ENCODE data around the gene SBNO2.

Gene SBNO2

DNA sequence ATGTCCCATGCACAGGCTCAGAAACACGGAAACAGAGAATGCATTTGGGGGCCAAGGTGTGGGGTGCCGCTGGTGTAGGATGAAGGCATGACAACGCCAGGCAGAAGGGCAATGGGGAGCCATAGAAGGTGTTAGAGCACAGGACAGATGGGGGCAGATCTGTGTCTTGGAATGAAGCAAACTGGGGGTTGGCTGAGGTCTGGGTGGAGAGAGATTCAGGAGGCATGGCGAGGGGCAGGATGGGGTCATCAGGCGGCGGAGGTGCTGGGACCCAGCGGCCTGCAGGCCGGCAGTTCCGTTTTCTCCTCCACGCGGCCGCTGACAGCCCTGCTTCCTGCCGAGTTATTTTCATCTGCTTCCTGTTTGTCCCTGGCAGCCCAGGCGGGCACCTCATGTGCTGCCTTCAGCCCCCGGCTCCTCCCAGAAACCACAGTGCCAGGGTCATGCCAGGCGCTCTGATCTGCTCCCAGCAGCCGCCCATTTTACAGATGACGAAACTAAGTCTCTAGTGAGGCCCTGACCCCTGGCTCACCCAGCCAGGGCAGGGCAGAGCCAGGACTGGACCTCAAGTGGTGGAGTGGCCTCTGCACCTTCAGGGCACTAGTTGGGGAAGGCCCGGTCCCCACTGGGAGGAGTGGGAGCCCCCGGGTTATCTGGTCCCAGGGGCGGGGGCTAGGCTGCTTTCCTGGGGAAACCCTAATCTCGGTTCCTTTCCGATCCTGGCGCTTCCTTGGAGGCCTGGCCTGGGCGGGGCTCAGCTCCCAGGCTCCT lies 104.9 kb downstream of the SBNO2 start:
- DNase-seq = no peak

- no peak for DNase-seq
Observed at GRCh38 chr19:1068009-1069001, 105.8 kb downstream of the SBNO2 start.

DNA sequence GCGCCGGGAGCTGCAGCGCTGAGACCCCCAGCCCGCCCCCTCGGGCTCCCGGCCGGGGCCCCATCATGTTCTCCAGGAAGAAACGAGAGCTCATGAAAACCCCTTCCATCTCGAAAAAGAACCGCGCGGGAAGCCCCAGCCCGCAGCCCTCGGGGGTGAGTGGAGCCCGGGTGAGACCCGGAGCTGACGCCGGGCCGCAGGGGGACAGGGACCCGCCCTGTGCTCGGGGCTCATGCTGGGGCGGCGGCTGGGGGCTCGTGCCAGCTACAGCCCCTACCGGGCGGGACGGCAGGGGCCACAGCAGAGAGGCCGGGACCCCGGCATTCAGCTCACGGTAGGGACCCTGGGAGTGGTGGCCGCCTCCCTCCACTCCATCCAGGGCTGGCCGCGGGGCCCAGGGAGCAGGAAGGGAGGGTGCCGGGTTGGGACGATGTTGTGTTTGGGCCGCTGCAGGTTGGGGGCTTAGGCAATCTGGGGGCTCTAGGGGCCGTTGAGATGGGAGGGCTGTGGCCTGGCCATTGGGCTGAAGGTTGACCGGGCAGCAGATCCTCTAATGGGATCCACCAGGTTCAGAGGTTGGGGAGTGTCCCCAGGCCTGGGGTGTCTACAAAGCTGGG lies 106.6 kb downstream of the SBNO2 start:
- DNase-seq = no peak

GRCh38 chr19:1066748-1067340 lies 107.2 kb downstream of the SBNO2 start, which contains the start of gene ARHGAP45:
Gene ARHGAP45, plus strand, starts transcription at chr19:1067167. Its CDS starts 239 bp downstream, at chr19:1067406.
- DNase-seq = no peak

- DNase-seq = no peak
Observed at GRCh38 chr19:1066251-1066747, 107.8 kb downstream of the SBNO2 start.

- no peak for DNase-seq
Observed at GRCh38 chr19:1065606-1066109, 108.4 kb downstream of the SBNO2 start.

- DNase-seq = no peak
Observed at GRCh38 chr19:1064661-1065605, 109.1 kb downstream of the SBNO2 start.

DNA sequence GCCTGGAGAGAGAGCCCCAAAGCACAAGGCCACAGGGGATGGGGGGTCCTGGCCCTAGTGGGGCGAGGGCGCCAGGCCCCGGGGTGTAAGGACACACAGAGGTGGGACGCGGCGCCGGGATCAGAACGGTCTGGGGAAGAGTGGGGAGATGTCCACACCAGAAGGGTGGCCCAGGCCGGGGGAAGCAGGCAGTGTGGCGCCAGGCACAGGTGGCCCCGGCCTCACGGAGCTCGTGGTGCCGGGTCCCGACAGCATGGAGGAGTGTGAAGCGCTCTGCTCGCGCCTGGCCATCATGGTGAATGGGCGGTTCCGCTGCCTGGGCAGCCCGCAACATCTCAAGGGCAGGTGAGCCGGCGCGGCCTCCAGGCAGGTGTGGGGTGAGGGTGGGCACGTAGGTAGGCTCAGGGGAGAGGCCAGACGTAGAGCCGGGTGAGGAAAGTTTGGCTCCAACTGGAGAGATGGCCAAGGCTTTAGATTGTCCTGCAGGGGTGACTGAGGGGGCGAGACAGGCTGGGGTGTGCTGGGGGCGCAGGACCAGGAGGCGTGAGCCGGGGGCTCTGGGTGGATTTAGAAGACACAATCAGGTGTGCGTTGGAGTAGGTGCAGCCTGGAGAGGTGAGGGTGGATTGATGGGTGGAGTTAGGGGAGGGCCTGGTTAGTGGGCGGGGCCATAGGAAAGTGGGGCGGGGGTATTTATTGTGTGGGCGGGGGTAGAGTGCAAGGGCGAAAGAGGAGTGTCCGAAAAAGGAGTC lies 110.0 kb downstream of the SBNO2 start:
- DNase-seq = no peak

GRCh38 chr19:1063030-1063908 lies 110.8 kb downstream of the SBNO2 start:
- DNase-seq = no peak

DNA sequence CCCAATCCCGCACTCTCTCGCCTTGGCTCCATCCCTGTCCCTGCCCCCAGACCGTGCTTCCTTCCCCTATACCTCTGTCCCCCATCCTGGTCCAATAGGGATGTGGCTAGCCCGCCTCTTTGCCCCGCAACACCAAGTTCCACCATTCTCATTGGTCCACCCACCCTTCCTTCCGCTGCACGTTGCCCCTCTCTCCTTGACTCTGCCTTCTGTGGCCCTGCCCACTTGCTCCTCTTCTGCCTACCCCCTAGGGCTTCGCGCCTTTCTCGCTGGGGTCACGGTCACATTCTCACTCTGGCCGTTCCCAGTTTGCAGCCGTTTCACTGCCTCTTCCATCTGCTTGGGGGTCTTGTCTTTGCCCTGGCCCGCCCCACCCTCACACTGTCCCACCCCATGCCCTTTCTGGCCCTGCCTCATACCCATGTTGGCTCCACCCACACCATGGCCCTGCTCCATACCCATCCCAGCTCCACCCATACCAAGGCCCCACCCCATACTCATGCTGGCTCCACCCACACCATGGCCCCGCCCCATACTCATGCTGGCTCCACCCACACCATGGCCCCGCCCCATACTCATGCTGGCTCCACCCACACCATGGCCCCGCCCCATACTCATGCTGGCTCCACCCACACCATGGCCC lies 111.6 kb downstream of the SBNO2 start:
- no peak for DNase-seq

- DNase-seq = no peak
Observed at GRCh38 chr19:1061987-1062386, 112.1 kb downstream of the SBNO2 start.

- DNase-seq = no peak
Observed at GRCh38 chr19:1060689-1061088, 113.4 kb downstream of the SBNO2 start.

DNA sequence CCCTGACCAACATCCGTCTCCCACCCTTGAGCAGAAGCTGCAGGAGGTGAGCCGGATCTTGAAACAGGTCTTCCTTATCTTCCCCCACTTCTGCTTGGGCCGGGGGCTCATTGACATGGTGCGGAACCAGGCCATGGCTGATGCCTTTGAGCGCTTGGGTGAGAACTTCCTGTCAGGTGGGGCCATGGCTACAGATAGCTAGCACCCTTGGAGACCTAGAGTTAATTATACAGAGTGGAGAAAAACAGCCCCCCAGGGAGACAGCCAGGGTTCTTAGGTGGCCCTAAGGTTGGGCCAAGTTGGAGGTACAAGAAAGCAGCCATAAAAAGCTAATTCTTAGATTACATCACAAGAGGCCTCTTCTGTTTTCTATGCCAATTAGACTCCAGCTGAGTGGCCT lies 116.0 kb downstream of the SBNO2 start:
- no peak for DNase-seq
